GM12872 (cell line): Measurements from ENCODE around the gene ASAP2.

Source experiments
- TF ChIP-seq, protein P1 (sequence below): IDR thresholded peaks from 3 replicates; pipeline ENCODE4 v1.5.1; 2011; ENCODE audit warnings: low read depth, mild to moderate bottlenecking, low read length, moderate library complexity; ENCODE audit not compliant: insufficient read depth

Gene ASAP2

DNA sequence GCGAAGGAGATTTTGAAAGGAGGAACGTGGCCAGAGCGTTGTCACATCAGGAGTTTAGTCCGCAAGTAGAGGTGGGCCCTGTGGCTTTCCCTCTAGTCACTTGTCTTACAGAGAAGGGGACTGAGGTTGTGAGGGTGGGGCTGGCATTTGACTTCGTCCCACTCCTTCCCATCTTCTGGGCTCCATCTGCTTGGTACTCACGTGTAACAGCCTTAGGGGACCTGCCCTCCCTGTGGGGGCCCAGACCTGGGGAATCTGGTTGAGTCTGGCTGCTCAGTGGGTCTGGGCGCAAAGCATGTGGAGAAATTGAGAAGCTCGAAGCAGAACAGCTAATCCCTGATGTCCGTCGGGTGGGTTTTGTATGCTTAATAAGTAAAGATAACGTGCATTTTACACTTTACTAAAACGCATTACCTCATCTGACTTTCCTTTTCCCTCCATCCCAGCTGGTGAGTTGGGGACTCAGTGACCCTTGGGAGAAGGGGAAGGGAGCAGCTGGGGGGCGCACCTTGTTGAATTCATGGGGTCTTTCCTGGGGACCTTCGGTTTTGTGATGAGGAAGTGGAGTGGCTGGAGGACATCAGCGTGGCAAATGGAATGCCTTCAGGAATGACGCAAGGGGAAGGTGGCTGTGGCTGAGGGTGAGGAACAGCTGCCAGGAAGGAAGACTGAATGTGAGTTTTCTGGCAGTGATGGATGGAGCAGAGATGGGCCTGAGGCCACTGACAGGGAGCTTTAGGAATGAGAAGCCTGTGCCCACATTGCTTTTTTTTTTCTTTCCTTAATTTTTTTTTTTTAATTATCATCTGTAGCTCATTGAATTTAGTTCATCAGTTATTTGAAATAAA is 44.8 kb downstream of the ASAP2 start:
- TF ChIP-seq, protein P1, sequence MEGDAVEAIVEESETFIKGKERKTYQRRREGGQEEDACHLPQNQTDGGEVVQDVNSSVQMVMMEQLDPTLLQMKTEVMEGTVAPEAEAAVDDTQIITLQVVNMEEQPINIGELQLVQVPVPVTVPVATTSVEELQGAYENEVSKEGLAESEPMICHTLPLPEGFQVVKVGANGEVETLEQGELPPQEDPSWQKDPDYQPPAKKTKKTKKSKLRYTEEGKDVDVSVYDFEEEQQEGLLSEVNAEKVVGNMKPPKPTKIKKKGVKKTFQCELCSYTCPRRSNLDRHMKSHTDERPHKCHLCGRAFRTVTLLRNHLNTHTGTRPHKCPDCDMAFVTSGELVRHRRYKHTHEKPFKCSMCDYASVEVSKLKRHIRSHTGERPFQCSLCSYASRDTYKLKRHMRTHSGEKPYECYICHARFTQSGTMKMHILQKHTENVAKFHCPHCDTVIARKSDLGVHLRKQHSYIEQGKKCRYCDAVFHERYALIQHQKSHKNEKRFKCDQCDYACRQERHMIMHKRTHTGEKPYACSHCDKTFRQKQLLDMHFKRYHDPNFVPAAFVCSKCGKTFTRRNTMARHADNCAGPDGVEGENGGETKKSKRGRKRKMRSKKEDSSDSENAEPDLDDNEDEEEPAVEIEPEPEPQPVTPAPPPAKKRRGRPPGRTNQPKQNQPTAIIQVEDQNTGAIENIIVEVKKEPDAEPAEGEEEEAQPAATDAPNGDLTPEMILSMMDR = no peak

DNA sequence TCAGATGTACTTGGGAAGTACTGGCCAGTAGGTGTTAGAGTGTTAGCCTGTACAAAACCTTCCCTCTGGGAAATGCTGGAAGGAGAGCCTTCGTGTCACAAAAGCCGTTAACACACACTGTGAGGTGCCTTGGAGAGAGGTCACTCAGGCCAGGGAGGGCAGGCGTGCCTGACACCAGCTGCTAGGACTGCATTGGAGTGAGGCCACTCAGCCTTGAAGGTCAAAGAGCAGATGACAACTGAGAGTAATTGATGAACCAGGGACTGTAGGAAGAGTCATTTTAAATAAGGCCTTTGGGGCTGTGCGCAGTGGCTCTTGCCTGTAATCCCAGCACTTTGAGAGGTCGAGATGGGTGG is 45.4 kb downstream of the ASAP2 start:
- TF ChIP-seq, protein P1 = no peak

DNA sequence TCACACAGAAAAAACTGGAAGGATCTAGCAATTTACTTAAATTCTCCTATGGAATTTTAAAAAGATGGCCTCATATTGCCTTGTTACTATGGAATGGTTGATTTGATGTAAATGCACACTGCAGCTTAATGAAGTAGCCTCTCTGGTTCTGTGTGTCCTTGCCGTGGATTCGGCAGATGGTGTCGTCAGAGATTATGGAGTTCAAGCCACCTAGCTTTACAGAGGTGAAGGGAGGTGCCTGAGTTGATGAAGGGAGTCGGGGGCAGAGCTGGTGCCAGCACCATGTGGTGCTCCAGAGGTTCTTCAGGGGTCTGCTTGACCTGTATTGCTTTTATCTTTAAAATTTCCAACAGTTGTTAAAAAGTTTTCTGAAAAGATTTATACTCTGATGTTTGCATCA is 48.8 kb downstream of the ASAP2 start:
- TF ChIP-seq, protein P1 = no peak

DNA sequence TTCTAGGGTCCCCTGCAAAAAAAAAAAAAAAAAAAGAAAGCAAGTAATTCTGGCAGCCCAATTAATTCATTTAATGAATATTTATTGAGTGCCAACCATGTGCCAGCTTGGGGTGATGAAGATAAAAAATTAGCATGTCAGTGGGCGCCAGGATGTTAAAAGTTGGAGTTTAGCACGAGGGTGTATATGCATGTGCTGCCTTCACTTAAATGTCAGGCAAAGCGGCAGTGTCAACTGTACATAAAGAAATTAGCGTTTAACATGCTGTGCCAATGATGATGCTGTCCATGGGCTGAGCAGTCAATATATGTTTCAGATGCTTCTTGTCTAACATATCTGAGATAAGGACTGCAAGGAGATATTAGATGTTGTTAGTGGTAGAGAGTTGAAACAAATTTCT is 49.5 kb downstream of the ASAP2 start:
- TF ChIP-seq, protein P1 = no peak

DNA sequence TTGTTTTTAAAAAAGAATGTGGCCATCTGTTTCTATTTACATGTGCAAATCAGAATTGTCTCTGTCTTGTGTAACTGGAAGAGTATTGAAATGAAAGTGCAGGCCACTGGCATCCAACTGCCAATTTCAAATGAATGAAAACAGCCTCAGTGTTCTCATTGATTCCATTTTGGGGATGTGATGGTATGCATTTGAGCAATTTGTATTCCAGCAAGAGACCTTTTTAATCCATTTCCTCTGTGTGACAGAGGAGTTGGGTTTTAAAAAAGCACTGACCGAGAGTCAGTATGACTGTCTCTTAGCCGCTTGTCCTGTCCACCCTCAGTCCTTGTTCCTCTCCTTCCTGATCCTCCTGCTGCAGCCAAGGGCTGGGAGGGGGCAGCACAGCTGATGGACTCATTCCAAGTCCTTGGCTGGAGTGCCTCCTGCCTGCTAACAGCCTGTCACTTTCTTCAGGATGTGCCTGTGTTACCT is 50.0 kb downstream of the ASAP2 start:
- TF ChIP-seq, protein P1 = no peak

DNA sequence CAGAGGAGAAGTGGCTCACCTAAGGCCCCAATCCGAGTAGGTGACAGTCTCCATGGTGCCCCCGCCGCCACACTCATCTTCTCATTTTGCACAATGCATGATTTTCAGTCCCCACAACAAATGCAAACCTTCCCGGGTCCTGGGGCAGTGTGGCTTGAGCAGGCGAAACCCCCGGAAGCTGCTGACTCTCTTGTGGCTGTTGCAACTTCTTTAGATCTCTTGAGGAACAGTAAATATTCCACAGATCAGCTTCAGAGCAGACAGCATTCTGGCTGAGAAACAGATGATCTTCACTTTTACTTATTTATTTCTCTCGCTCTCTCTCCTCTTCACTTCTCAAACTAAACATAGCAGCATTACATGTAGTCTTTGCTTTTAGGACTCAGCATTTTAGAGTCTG is 51.9 kb downstream of the ASAP2 start:
- TF ChIP-seq, protein P1 = no peak

DNA sequence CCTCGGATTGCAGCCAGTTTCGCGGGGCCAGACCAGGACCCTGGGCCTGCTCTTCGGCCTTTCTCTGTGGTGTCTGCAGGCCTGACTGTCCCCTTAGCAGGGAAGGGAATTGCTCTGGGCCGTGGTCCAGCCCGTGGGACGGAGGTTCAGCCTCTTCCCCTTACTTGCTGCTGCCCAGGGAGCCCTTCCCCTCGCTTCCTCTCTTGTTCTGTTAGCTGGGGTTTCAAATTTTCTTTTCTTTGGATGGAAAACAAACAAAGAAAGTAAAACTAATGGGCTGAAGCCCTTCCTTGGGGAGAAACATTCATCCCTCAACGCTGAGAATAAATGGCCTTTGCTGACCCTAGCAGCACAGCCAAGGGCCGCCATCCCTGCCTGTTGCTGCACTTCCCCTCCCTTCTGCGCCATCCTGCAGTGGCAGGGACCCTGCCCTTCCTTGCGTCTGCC is 52.4 kb downstream of the ASAP2 start:
- TF ChIP-seq, protein P1 = no peak
